GM10266 (cell line): Measurements from ENCODE around the gene ASPRV1.

ENCODE experiments used
- DNase-seq: peaks from one replicate; pipeline ENCODE4 v3.0.0; 2012; ENCODE audit errors: extremely low spot score
- CTCF ChIP-seq: IDR thresholded peaks from 2 replicates; pipeline ENCODE4 v1.5.1; 2012; ENCODE audit warnings: mild to moderate bottlenecking, low read depth; ENCODE audit not compliant: control insufficient read depth, insufficient read depth; ENCODE audit errors: missing control alignments

Gene ASPRV1

GRCh38 chr2:69945441-69945840, 16.0 kb downstream of the ASPRV1 start:
- DNase-seq, result no peak
- no peak for TF ChIP-seq CTCF

GRCh38 chr2:69944756-69945155, 16.7 kb downstream of the ASPRV1 start:
- no peak for TF ChIP-seq CTCF
- no peak for DNase-seq

DNA sequence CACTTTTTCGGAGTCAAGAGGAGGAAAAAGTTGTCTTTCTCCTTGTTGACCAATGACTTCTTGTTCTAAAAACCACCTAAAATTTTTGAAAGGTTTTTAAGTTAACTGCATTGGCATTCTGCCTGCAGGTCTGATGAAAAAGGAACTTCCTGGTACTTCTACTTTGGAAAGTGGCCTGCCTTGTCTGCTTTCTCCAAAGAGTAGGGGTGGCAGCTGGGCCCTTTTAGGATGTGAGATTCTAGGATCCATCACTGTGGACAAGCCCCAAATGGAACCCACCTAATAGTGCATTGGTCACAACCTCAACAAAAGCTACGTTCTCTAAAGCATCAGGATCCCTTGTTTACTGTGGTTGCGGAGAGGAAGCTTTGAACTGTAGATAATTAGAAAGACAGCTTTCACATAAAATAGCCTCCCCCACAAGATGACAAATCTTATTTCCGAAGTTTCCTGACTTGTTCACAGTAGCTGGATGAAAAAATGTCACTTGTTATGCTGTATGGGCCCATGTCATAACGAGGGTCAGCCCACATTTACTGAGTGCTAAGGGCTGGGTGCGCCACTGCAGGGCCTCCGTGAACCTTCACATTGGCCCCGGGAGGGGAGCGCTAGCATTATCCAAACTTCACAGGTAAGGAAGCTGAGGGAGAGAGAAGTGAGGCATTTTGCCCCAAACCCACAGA, 17.4 kb downstream of the ASPRV1 start:
- TF ChIP-seq CTCF, result no peak
- DNase-seq, result no peak

DNA sequence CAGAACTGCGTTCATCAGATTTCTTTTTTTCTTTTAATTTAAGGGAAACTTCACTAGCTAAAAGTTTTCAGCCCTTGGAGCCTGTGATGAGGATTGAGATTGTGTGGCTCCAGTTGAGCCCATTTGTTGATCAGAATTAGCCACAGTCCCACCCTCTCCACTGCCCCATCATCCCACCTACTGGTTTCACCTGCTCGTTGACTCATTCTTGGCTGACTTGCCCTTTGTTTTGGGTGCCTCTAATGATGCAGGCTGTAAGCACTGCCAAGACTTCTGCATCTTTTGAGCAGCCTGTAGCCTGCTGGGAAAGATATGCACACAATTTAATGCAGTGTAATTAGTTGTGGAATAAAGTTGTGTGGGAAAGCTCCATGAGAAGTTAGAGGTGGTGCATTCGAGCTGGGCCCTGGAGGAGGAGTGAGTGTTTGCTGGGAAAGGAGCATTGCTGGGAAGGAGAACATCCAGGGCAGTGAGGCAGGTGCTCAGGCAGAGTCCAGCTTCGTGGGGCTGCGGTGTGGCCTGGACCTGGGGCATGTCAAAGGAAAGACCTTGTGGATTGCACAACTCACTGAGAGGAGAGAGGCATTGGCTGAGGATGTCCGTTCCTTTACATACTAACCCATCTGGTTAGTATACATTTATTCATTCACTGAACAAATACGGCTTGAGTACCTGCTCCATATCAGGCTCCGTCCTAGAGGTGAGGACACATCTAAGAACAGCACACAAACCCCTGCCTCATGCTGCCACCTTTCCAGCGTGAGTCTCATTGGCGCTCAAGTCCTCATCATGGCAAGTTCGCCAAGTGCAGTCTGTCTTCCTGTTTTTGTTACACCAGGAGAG, 18.2 kb downstream of the ASPRV1 start:
- TF ChIP-seq CTCF, result no peak
- DNase-seq, result no peak

- TF ChIP-seq CTCF, result no peak
- no peak for DNase-seq
Measured at GRCh38 chr2:69940691-69941090, 20.7 kb downstream of the ASPRV1 start.

GRCh38 chr2:69939722-69940121, 21.7 kb downstream of the ASPRV1 start:
- no peak for TF ChIP-seq CTCF
- no peak for DNase-seq

- no peak for DNase-seq
- no peak for TF ChIP-seq CTCF
Measured at GRCh38 chr2:69937968-69938367, 23.5 kb downstream of the ASPRV1 start.
